ENCODE results near the gene LRRC23.

LRRC23 gene

DNA sequence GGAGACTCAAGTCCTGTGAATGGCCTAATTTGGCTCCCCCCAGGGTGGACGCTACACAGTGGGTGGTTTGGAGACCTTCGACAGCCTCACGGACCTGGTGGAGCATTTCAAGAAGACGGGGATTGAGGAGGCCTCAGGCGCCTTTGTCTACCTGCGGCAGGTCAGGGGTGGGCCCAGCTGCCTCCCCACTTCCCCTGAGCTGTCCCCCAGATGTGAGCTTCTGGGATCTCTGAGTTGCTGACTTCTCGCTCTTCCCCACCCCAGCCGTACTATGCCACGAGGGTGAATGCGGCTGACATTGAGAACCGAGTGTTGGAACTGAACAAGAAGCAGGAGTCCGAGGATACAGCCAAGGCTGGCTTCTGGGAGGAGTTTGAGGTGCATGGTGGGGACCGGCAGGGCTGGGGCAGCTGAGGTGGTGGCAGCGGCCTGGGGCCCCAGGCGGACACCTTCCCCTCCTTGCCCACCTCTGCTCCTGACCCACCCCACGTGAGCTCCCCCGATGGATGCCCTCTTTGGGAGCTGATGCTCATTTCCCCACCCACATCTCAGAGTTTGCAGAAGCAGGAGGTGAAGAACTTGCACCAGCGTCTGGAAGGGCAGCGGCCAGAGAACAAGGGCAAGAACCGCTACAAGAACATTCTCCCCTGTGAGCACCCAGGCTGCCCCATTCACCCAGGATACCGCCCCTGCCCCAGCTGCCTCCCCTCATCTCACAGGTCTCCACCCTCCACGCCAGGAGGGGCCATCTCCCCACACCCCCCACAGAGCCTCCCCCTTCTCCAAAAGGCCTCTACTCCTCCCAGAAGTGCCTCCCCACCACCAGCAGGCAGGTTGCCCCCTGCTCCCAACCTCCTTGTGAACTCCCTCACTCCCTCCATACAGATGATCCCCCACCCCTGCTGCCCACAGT, 50.7 kb downstream of the LRRC23 start:
- no peak overlapping the region for H3K4me3 ChIP-seq (ENCODE audit: low read depth, low read length)
- TF ChIP-seq, protein P1, sequence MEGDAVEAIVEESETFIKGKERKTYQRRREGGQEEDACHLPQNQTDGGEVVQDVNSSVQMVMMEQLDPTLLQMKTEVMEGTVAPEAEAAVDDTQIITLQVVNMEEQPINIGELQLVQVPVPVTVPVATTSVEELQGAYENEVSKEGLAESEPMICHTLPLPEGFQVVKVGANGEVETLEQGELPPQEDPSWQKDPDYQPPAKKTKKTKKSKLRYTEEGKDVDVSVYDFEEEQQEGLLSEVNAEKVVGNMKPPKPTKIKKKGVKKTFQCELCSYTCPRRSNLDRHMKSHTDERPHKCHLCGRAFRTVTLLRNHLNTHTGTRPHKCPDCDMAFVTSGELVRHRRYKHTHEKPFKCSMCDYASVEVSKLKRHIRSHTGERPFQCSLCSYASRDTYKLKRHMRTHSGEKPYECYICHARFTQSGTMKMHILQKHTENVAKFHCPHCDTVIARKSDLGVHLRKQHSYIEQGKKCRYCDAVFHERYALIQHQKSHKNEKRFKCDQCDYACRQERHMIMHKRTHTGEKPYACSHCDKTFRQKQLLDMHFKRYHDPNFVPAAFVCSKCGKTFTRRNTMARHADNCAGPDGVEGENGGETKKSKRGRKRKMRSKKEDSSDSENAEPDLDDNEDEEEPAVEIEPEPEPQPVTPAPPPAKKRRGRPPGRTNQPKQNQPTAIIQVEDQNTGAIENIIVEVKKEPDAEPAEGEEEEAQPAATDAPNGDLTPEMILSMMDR (IDR thresholded peaks at IDR 0.05; ENCODE audit: low read depth, low read length) = no peak

GRCh38 chr12:6956021-6956727, 51.6 kb downstream of the LRRC23 start:
- TF ChIP-seq, protein P1 (IDR thresholded peaks at IDR 0.05; ENCODE audit: low read depth, low read length) = no peak
- no peak overlapping the region for H3K4me3 ChIP-seq (ENCODE audit: low read depth, low read length)

DNA sequence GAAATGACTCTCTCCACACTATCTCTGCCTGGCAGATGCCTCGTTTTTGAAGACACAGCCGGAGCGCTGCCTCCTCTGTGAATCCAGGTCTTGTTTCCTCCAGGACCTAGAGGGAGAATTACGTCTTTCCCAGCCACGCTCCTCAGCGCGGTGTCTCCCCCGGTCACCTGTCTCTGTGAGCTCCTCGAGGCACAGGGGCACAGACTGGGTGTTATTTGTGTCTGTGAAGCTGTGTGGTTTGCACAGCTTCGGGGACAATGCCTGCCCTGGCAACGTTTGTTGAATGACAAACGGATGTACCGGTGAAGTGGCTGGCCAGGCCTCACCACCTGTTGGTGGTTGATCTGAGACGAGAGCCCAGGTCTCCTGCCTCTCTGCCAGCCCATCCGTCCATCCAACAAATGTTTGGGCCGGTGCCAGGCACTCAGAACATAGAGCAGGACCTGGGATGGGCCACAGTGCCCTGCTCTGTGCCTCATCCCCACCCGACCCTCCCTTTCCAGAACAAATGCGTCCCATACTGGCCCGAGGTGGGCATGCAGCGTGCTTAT, 52.6 kb downstream of the LRRC23 start:
- TF ChIP-seq, protein P1 (IDR thresholded peaks at IDR 0.05; ENCODE audit: low read depth, low read length) = no peak
- no peak overlapping the region for H3K4me3 ChIP-seq (ENCODE audit: low read depth, low read length)

DNA sequence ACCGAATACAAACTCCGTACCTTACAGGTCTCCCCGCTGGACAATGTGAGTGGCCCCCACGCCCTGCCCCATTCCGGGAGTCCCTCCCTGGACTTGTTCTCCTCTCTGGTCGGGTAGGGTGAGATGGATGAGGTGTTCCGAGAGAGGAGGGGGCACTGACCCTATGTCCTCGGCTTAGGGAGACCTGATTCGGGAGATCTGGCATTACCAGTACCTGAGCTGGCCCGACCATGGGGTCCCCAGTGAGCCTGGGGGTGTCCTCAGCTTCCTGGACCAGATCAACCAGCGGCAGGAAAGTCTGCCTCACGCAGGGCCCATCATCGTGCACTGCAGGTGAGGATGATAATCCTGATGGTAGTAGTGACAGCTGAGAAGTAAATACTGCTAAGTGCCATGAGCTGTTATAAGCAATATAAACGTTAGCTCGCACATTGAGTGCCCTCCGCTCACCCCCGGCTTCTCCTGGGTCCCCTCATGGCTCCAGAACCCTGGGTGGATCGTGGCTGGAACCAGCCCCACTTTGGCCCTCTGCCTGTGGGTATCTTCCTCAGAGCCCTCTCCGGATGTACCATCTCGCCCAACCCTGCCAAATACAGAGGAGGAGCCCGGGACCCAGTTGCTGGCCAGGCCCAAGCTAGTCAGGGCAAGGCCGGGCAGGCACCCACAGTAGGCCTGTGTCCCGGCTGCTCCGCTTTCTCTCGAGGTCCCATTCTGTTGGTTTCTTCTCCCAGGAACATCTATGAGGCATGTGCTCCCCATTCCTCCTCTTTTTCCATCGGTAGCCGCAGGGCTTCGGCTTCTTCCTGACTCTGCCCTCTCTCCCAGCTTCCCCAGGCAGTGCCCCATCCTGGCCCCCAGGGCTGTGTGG, 53.4 kb downstream of the LRRC23 start:
- TF ChIP-seq, protein P1 (IDR thresholded peaks at IDR 0.05; ENCODE audit: low read depth, low read length) = no peak
- H3K4me3 ChIP-seq (ENCODE audit: low read depth, low read length) = no peak overlapping the region

- TF ChIP-seq, protein P1 (IDR thresholded peaks at IDR 0.05; ENCODE audit: low read depth, low read length) = no peak
- no peak overlapping the region for H3K4me3 ChIP-seq (ENCODE audit: low read depth, low read length)
These were observed 54.0 kb downstream of the LRRC23 start for GRCh38 chr12:6958609-6959057.

DNA sequence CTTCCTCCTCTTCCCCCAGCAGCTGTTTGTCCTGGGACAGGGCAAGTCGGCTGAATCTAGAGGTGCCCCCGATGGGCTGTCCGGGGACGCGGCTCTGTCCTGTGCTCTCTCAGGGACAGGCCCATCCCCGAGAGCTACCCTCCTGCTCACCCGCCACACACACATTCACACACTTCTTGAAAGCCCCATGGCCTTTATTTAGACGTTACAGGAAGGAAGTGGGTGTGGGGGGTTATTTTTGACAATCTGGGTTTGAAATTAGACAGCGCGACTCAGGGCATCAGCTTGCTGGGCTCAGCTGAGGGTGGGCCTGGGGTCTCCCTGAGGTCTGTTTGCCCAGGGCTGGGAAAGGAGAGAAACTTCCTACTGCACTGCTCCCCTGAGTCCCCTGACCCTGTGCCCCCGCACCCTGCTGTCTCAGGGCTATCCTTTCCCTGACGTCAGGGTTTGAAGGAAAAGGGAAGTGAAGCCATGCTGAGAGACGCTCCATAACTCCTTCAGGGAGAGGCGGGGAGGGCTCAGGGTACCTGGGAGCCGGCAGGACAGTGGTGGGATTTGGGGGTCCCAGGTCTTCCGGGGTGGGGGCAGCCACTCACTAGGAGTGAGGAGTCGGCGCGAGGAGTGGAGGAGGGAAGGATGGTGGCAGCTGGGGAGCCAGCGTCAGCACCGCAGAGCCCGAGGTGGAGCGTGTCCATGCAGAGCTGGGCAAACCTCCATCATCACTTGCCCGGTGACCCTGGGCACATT, 54.6 kb downstream of the LRRC23 start:
- TF ChIP-seq, protein P1 (IDR thresholded peaks at IDR 0.05; ENCODE audit: low read depth, low read length) = no peak
- no peak overlapping the region for H3K4me3 ChIP-seq (ENCODE audit: low read depth, low read length)

Measured in WI38 (cell line).